ENCODE data around the gene MYO10. TPM values are rescaled to one million over a fixed set of nuclear protein-coding genes. Genes with fewer than 3 reads are reported as not detected.

MYO10 gene
- total RNA-seq, 2 donors from 2014 or later: 40.0 to 89.2 TPM

- peaks cover 70% of the 10 kb centered on the region for H3K36me3 Mint-ChIP-seq (ENCODE audit: low read depth)
- no peak for TF ChIP-seq CTCF (conservative IDR thresholded peaks at IDR 0.05)
- Histone ChIP-seq H3K27ac (ENCODE audit: low read depth, low read length) (no peak overlapping the region), H3K36me3 (ENCODE audit: control insufficient read depth, insufficient read depth, low read length) (peaks cover 88% of the 10 kb centered on the region), H3K9me3 (ENCODE audit: control insufficient read depth, low read length) (no peaks in the 10 kb centered on the region), H3K4me3 (ENCODE audit: low read length) (no peak overlapping the region), H3K4me1 (ENCODE audit: control insufficient read depth, insufficient read depth, low read length) (no peaks in the 10 kb centered on the region), H3K9ac (ENCODE audit: extremely low read depth, low read length, poor library complexity, severe bottlenecking) (no peak overlapping the region), H3K27me3 (ENCODE audit: control insufficient read depth, insufficient read depth, low read length, poor library complexity, severe bottlenecking) (no peaks in the 10 kb centered on the region)
- no peak overlapping the region for H3K27ac Mint-ChIP-seq
- no peaks in the 10 kb centered on the region for H3K27me3 Mint-ChIP-seq (ENCODE audit: insufficient read depth)
- WGBS, 2 experiments (ENCODE audit: insufficient coverage in 1 of 2, insufficient read length in 1 of 2): 92 to 94% methylated on average over 2 to 3 of the region's 3 CpGs
- H3K4me1 Mint-ChIP-seq: no peaks in the 10 kb centered on the region
- no peaks in the 10 kb centered on the region for H3K9me3 Mint-ChIP-seq
- no peak for DNase-seq
- no peak overlapping the region for H3K4me3 Mint-ChIP-seq
Observed at GRCh38 chr5:16691731-16692130, 244.4 kb downstream of the MYO10 start.

GRCh38 chr5:16690243-16690852, 245.7 kb downstream of the MYO10 start:
- H3K4me1 ChIP-seq (ENCODE audit: control insufficient read depth, insufficient read depth, low read length): no peaks in the 10 kb centered on the region
- Mint-ChIP-seq H3K4me3 (no peak overlapping the region), H3K27me3 (ENCODE audit: insufficient read depth) (no peaks in the 10 kb centered on the region), H3K36me3 (ENCODE audit: low read depth) (peaks cover 73% of the 10 kb centered on the region), H3K27ac (peak overlapping the region; percentile 9), H3K4me1 (no peaks in the 10 kb centered on the region), H3K9me3 (no peaks in the 10 kb centered on the region)
- H3K9ac ChIP-seq (ENCODE audit: extremely low read depth, low read length, poor library complexity, severe bottlenecking): no peak overlapping the region
- H3K27ac ChIP-seq (ENCODE audit: low read depth, low read length): no peak overlapping the region
- peak; percentile 82 for DNase-seq
- no peaks in the 10 kb centered on the region for H3K27me3 ChIP-seq (ENCODE audit: control insufficient read depth, insufficient read depth, low read length, poor library complexity, severe bottlenecking)
- 86 to 87% methylated on average over 5 to 7 of the region's 7 CpGs for WGBS, 2 experiments (ENCODE audit: insufficient coverage in 1 of 2, insufficient read length in 1 of 2)
- no peaks in the 10 kb centered on the region for H3K9me3 ChIP-seq (ENCODE audit: control insufficient read depth, low read length)
- no peak overlapping the region for H3K4me3 ChIP-seq (ENCODE audit: low read length)
- peak; percentile 88 for TF ChIP-seq CTCF (conservative IDR thresholded peaks at IDR 0.05)
- peaks cover 89% of the 10 kb centered on the region for H3K36me3 ChIP-seq (ENCODE audit: control insufficient read depth, insufficient read depth, low read length)

GRCh38 chr5:16687898-16688297, 248.2 kb downstream of the MYO10 start:
- no peak for DNase-seq
- H3K4me1 Mint-ChIP-seq: no peaks in the 10 kb centered on the region
- 97 to 100% methylated on average over 2 of the region's 2 CpGs for whole genome bisulfite sequencing, 2 experiments (ENCODE audit: insufficient coverage in 1 of 2, insufficient read length in 1 of 2)
- H3K9me3 Mint-ChIP-seq: no peaks in the 10 kb centered on the region
- H3K27ac Mint-ChIP-seq: no peak overlapping the region
- Histone ChIP-seq H3K4me1 (ENCODE audit: control insufficient read depth, insufficient read depth, low read length) (no peaks in the 10 kb centered on the region), H3K4me3 (ENCODE audit: low read length) (no peak overlapping the region), H3K36me3 (ENCODE audit: control insufficient read depth, insufficient read depth, low read length) (peaks cover 88% of the 10 kb centered on the region), H3K9ac (ENCODE audit: extremely low read depth, low read length, poor library complexity, severe bottlenecking) (no peak overlapping the region), H3K9me3 (ENCODE audit: control insufficient read depth, low read length) (no peaks in the 10 kb centered on the region), H3K27me3 (ENCODE audit: control insufficient read depth, insufficient read depth, low read length, poor library complexity, severe bottlenecking) (no peaks in the 10 kb centered on the region), H3K27ac (ENCODE audit: low read depth, low read length) (no peak overlapping the region)
- peaks cover 70% of the 10 kb centered on the region for H3K36me3 Mint-ChIP-seq (ENCODE audit: low read depth)
- H3K4me3 Mint-ChIP-seq: no peak overlapping the region
- no peak for TF ChIP-seq CTCF (conservative IDR thresholded peaks at IDR 0.05)
- no peaks in the 10 kb centered on the region for H3K27me3 Mint-ChIP-seq (ENCODE audit: insufficient read depth)

Data from endodermal cell (in vitro differentiated cells).